Measurements from ENCODE around the gene FADD. TPM values are rescaled to one million over a fixed set of nuclear protein-coding genes. Genes with fewer than 3 reads are reported as not detected.

Gene FADD
- total RNA-seq, 1 donor from 2014 or later, result 29.2 TPM

- H3K27ac Mint-ChIP-seq (ENCODE audit: unreplicated experiment), result peak overlapping the region; percentile 88
- DNase-seq (ENCODE audit: low read depth, low spot score), result no peak
- H3K36me3 Mint-ChIP-seq (ENCODE audit: low read depth), result no peaks in the 10 kb centered on the region
- H3K9me3 Mint-ChIP-seq, result no peaks in the 10 kb centered on the region
- H3K4me1 Mint-ChIP-seq, result peaks cover 22% of the 10 kb centered on the region
- peak overlapping the region; percentile 31 for H3K4me3 Mint-ChIP-seq
- TF ChIP-seq CTCF (conservative IDR thresholded peaks at IDR 0.05), result no peak
- H3K27me3 Mint-ChIP-seq (ENCODE audit: low read depth), result no peaks in the 10 kb centered on the region
Observed at GRCh38 chr11:70174547-70175235, 28.4 kb upstream of the FADD start.

GRCh38 chr11:70175236-70175698 is 27.8 kb upstream of the FADD start:
- DNase-seq (ENCODE audit: low read depth, low spot score), result peak; percentile 17
- peaks cover 22% of the 10 kb centered on the region for H3K4me1 Mint-ChIP-seq
- peak overlapping the region; percentile 31 for H3K4me3 Mint-ChIP-seq
- no peak for TF ChIP-seq CTCF (conservative IDR thresholded peaks at IDR 0.05)
- H3K27me3 Mint-ChIP-seq (ENCODE audit: low read depth), result no peaks in the 10 kb centered on the region
- H3K27ac Mint-ChIP-seq (ENCODE audit: unreplicated experiment), result peak overlapping the region; percentile 13
- H3K9me3 Mint-ChIP-seq, result no peaks in the 10 kb centered on the region
- H3K36me3 Mint-ChIP-seq (ENCODE audit: low read depth), result no peaks in the 10 kb centered on the region

GRCh38 chr11:70176940-70177689 is 26.0 kb upstream of the FADD start:
- peak; percentile 65 for TF ChIP-seq CTCF (conservative IDR thresholded peaks at IDR 0.05)
- no peaks in the 10 kb centered on the region for H3K36me3 Mint-ChIP-seq (ENCODE audit: low read depth)
- no peaks in the 10 kb centered on the region for H3K27me3 Mint-ChIP-seq (ENCODE audit: low read depth)
- DNase-seq (ENCODE audit: low read depth, low spot score), result peak; percentile 51
- H3K9me3 Mint-ChIP-seq, result no peaks in the 10 kb centered on the region
- H3K4me1 Mint-ChIP-seq, result peaks cover 22% of the 10 kb centered on the region
- no peak overlapping the region for H3K27ac Mint-ChIP-seq (ENCODE audit: unreplicated experiment)
- H3K4me3 Mint-ChIP-seq, result no peak overlapping the region

- Mint-ChIP-seq H3K9me3 (no peaks in the 10 kb centered on the region), H3K27me3 (ENCODE audit: low read depth) (no peaks in the 10 kb centered on the region), H3K36me3 (ENCODE audit: low read depth) (no peaks in the 10 kb centered on the region), H3K4me3 (no peak overlapping the region), H3K27ac (ENCODE audit: unreplicated experiment) (no peak overlapping the region), H3K4me1 (peaks cover under 1% of the 10 kb centered on the region)
- no peak for TF ChIP-seq CTCF (conservative IDR thresholded peaks at IDR 0.05)
- no peak for DNase-seq (ENCODE audit: low read depth, low spot score)
Observed at GRCh38 chr11:70180906-70181305, 22.2 kb upstream of the FADD start.

GRCh38 chr11:70182266-70182665 is 20.8 kb upstream of the FADD start:
- H3K27me3 Mint-ChIP-seq (ENCODE audit: low read depth), result no peaks in the 10 kb centered on the region
- no peaks in the 10 kb centered on the region for H3K4me1 Mint-ChIP-seq
- no peaks in the 10 kb centered on the region for H3K36me3 Mint-ChIP-seq (ENCODE audit: low read depth)
- H3K27ac Mint-ChIP-seq (ENCODE audit: unreplicated experiment), result no peak overlapping the region
- H3K9me3 Mint-ChIP-seq, result no peaks in the 10 kb centered on the region
- no peak overlapping the region for H3K4me3 Mint-ChIP-seq
- no peak for DNase-seq (ENCODE audit: low read depth, low spot score)
- no peak for TF ChIP-seq CTCF (conservative IDR thresholded peaks at IDR 0.05)
